Measurements from ENCODE around the gene ANKMY1. TPM values are rescaled to one million over a fixed set of nuclear protein-coding genes. Genes with fewer than 3 reads are reported as not detected.

Gene ANKMY1
- total and polyA plus RNA-seq, 2 of the 13 experiments (the other 11 are each of a cell fraction or from before 2014, with no cell fraction given), result 11.7 to 18.8 TPM

GRCh38 chr2:240437861-240438809 lies 119.7 kb downstream of the ANKMY1 start (continued):
- TF ChIP-seq ZBTB44 (CRISPR knock-in tag; IDR thresholded peaks at IDR 0.05) (no peak), SALL1 (CRISPR knock-in tag; IDR thresholded peaks at IDR 0.05) (peak; percentile 19; the same call in 1 of the 2 replicates), ZBTB25 (CRISPR knock-in tag; IDR thresholded peaks at IDR 0.05) (peak; percentile 72; the same call in 1 of the 2 replicates), ZNF317 (CRISPR knock-in tag; IDR thresholded peaks at IDR 0.05) (0 out of 2 replicates have a peak, but pooled peaks have one; percentile 47), STAG1 (CRISPR knock-in tag; IDR thresholded peaks at IDR 0.05) (peak; percentile 99), BCL6 (CRISPR knock-in tag; IDR thresholded peaks at IDR 0.05) (0 out of 2 replicates have a peak, but pooled peaks have one; percentile 23), MIER3 (CRISPR knock-in tag; IDR thresholded peaks at IDR 0.05; ENCODE audit: borderline replicate concordance) (peak; percentile 39; the same call in 1 of the 2 replicates), HNRNPH1 (optimal IDR thresholded peaks at IDR 0.05; ENCODE audit: low read depth, low read length) (no peak), FOXJ3 (CRISPR knock-in tag; IDR thresholded peaks at IDR 0.05; ENCODE audit: borderline replicate concordance) (no peak), UBTF (CRISPR knock-in tag; IDR thresholded peaks at IDR 0.05) (peak; percentile 45; the same call in 1 of the 2 replicates), POGK (CRISPR knock-in tag; conservative IDR thresholded peaks at IDR 0.05) (no peak), ZNF800 (CRISPR knock-in tag; IDR thresholded peaks at IDR 0.05) (peak; percentile 75; the same call in 1 of the 2 replicates), MIXL1 (CRISPR knock-in tag; IDR thresholded peaks at IDR 0.05) (no peak), CBX5 (CRISPR knock-in tag; IDR thresholded peaks at IDR 0.05; ENCODE audit: borderline replicate concordance) (0 out of 2 replicates have a peak, but pooled peaks have one; percentile 44), PCBP2 (optimal IDR thresholded peaks at IDR 0.05; ENCODE audit: low read depth, low read length, poor library complexity, severe bottlenecking) (no peak)

All from HepG2 (cell line).